Thyroid gland (tissue), 4 donors: Measurements from ENCODE around the gene PRKCQ. TPM values are rescaled to one million over a fixed set of nuclear protein-coding genes. Genes with fewer than 3 reads are reported as not detected.

Experiments used
- DNase-seq, 2 donors: peaks; one replicate each; pipeline ENCODE4 v3.0.0-alpha.2; 2019
- H3K27ac ChIP-seq, 3 donors: fragments of 200-600 bp; sonication (generic); 1 replicate in 2 of 3; 2 replicates in 1 of 3; pipeline ENCODE4 v1.5.1; 2016 to 2019; ENCODE audit warnings: mild to moderate bottlenecking in 1 of 3, moderate library complexity in 1 of 3
- H3K27me3 ChIP-seq: fragments of 200-600 bp; sonication (generic); one replicate; pipeline ENCODE4 v1.5.1; 2019
- H3K36me3 ChIP-seq, 2 donors: fragments of 200-600 bp; sonication (generic); one replicate each; pipeline ENCODE4 v1.5.1; 2016 to 2019
- H3K4me1 ChIP-seq, 2 donors: fragments of 200-600 bp; sonication (generic); one replicate each; pipeline ENCODE4 v1.5.1; 2017 to 2019
- H3K4me3 ChIP-seq, 3 donors: fragments of 200-600 bp; sonication (generic); replicated peaks in 1 of 3; 1 replicate in 2 of 3; 2 replicates in 1 of 3; pipeline ENCODE4 v1.5.1; 2016; ENCODE audit warnings: mild to moderate bottlenecking in 1 of 3
- H3K9me3 ChIP-seq: fragments of 200-600 bp; sonication (generic); one replicate; pipeline ENCODE4 v1.5.1; 2017
- CTCF ChIP-seq, 6 experiments: fragments of 200-600 bp in 3 of 6; fragments of 450-650 bp in 3 of 6; sonication (generic) in 3 of 6; IDR thresholded peaks; one replicate each; pipeline ENCODE4 v1.5.1; 2016 to 2019; ENCODE audit warnings: antibody characterized with exemption in 6 of 6, mild to moderate bottlenecking in 2 of 6, inconsistent platforms in 1 of 6, moderate library complexity in 1 of 6
- POLR2A ChIP-seq, 2 donors: fragments of 450-650 bp; IDR thresholded peaks; one replicate each; pipeline ENCODE4 v1.6.1; 2017; ENCODE audit warnings: antibody characterized with exemption in 2 of 2, mild to moderate bottlenecking in 2 of 2, moderate library complexity in 1 of 2
- WGBS, 2 donors: methylation state at CpG; one replicate each; pipeline ENCODE4 v1.1.5; 2017; 5-methylcytosine and 5-hydroxymethylcytosine counted together
- intact Hi-C: fragments of 100-400 bp; cut with DNase I; formaldehyde crosslinking; loops from one replicate; pipeline ENCODE4 v1.15.1; 2023
- total RNA-seq, 4 donors: library from RNA; depleted of rRNA; stranded (reverse); fragments of >200 nt; gene quantifications; one replicate each; pipeline ENCODE4 v1.2.3, GENCODE V29; 2016

The PRKCQ gene
- total RNA-seq, 4 donors from 2014 or later: 24.2 to 45.7 (median 34.5) TPM

GRCh38 chr10:6576326-6576725 lies 3.8 kb downstream of the PRKCQ start:
- peaks cover 17 to 21% of the 10 kb centered on the region in 2 donors for H3K4me1 ChIP-seq
- H3K27me3 ChIP-seq: no peaks in the 10 kb centered on the region
- WGBS, 2 donors: 85 to 91% methylated on average over 4 of the region's 4 CpGs
- no peak overlapping the region for H3K4me3 ChIP-seq
- intact Hi-C loops: no loop called here
- DNase-seq: no peak
- no peaks in the 10 kb centered on the region for H3K9me3 ChIP-seq
- H3K36me3 ChIP-seq: no peaks in the 10 kb centered on the region
- TF ChIP-seq POLR2A (IDR thresholded peaks at IDR 0.05) (no peak), CTCF (IDR thresholded peaks at IDR 0.05) (no peak)
- H3K27ac ChIP-seq: no peak overlapping the region

- peak; percentile 35 to 62 for DNase-seq
- H3K27ac ChIP-seq: peak overlapping the region in 2 of 3 donors; percentile 46 to 47
- 65 to 67% methylated on average over 2 of the region's 2 CpGs for WGBS, 2 donors
- H3K27me3 ChIP-seq: no peaks in the 10 kb centered on the region
- no peak for TF ChIP-seq CTCF (IDR thresholded peaks at IDR 0.05)
- TF ChIP-seq POLR2A (IDR thresholded peaks at IDR 0.05): no peak
- no peaks in the 10 kb centered on the region for H3K36me3 ChIP-seq
- peaks cover 26 to 30% of the 10 kb centered on the region in 2 donors for H3K4me1 ChIP-seq
- H3K4me3 ChIP-seq: no peak overlapping the region
- intact Hi-C loops: no loop called here
- no peaks in the 10 kb centered on the region for H3K9me3 ChIP-seq
Measured at GRCh38 chr10:6574664-6575176, 5.4 kb downstream of the PRKCQ start.

- intact Hi-C loops: no loop called here
Measured at GRCh38 chr10:6570893-6571292, 9.2 kb downstream of the PRKCQ start.

GRCh38 chr10:6569259-6569658 lies 10.8 kb downstream of the PRKCQ start:
- no peaks in the 10 kb centered on the region for H3K36me3 ChIP-seq
- intact Hi-C loops: loop anchor here (10.0 kb wide), 1 partner anchor 54 kb away; no protein-coding TSS in a partner anchor
- H3K4me1 ChIP-seq: peaks cover 62 to 64% of the 10 kb centered on the region in 2 donors
- 64 to 68% methylated on average over 7 of the region's 7 CpGs for WGBS, 2 donors
- no peaks in the 10 kb centered on the region for H3K27me3 ChIP-seq
- peak overlapping the region; percentile 58 to 94 (median 78) for H3K27ac ChIP-seq
- H3K9me3 ChIP-seq: no peaks in the 10 kb centered on the region
- TF ChIP-seq POLR2A (IDR thresholded peaks at IDR 0.05) (no peak), CTCF (IDR thresholded peaks at IDR 0.05) (no peak)
- DNase-seq: no peak
- H3K4me3 ChIP-seq: no peak overlapping the region

More at GRCh38 chr10:6570893-6571292, 9.2 kb downstream of the PRKCQ start:
- Histone ChIP-seq H3K27me3 (no peaks in the 10 kb centered on the region), H3K9me3 (no peaks in the 10 kb centered on the region), H3K27ac (peak overlapping the region; percentile 13 to 94 (median 58)), H3K4me3 (no peak overlapping the region), H3K36me3 (no peaks in the 10 kb centered on the region), H3K4me1 (peaks cover 51 to 56% of the 10 kb centered on the region in 2 donors)
- WGBS, 2 donors: 85 to 89% methylated on average over 11 of the region's 11 CpGs
- TF ChIP-seq POLR2A (IDR thresholded peaks at IDR 0.05) (no peak), CTCF (IDR thresholded peaks at IDR 0.05) (no peak)
- DNase-seq: no peak

- intact Hi-C loops: loop anchor here (10.0 kb wide), 1 partner anchor 53 kb away; no protein-coding TSS in a partner anchor
- Histone ChIP-seq H3K4me3 (no peak overlapping the region), H3K9me3 (no peaks in the 10 kb centered on the region), H3K27ac (peak overlapping the region; percentile 84 to 94 (median 90)), H3K36me3 (no peaks in the 10 kb centered on the region), H3K27me3 (no peaks in the 10 kb centered on the region), H3K4me1 (peaks cover 73 to 77% of the 10 kb centered on the region in 2 donors)
- WGBS, 2 donors: 35 to 45% methylated on average over 8 of the region's 8 CpGs
- TF ChIP-seq CTCF (IDR thresholded peaks at IDR 0.05) (peak in 1 of 6 experiments; percentile 16), POLR2A (IDR thresholded peaks at IDR 0.05) (no peak)
- peak; percentile 93 for DNase-seq
Measured at GRCh38 chr10:6567884-6568283, 12.2 kb downstream of the PRKCQ start.
